CD4-positive, alpha-beta memory T cell (primary cell): Measurements from ENCODE around the gene BOC. TPM values are rescaled to one million over a fixed set of nuclear protein-coding genes. Genes with fewer than 3 reads are reported as not detected.

Source experiments
- CTCF ChIA-PET: fragments of 350-600 bp; sonication (Branson Sonifier 250); formaldehyde crosslinking; loops from one replicate; lab custom pipeline; 2021; ENCODE audit warnings: inconsistent platforms; ENCODE audit not compliant: partially characterized antibody; lab: Charles Lee
- POLR2A ChIA-PET: fragments of 350-600 bp; sonication (Branson Sonifier 250); formaldehyde crosslinking; loops from one replicate; lab custom pipeline; 2021; ENCODE audit not compliant: partially characterized antibody; lab: Charles Lee
- DNase-seq, 5 donors: peaks; one replicate each; pipeline versions ENCODE4 v3.0.0 to v3.0.0-alpha.2; 2020 to 2022; ENCODE audit warnings: mixed read lengths in 1 of 5
- H3K27ac ChIP-seq: one replicate; pipeline ENCODE4 v1.7.0; 2013; ENCODE audit warnings: low read depth, low read length
- H3K27me3 ChIP-seq: 2 replicates; pipeline ENCODE4 v1.7.0; 2013; ENCODE audit warnings: mild to moderate bottlenecking, low read length, moderate library complexity; ENCODE audit not compliant: insufficient read depth
- H3K36me3 ChIP-seq: 2 replicates; pipeline ENCODE4 v1.7.0; 2013; ENCODE audit warnings: mild to moderate bottlenecking, low read length, moderate library complexity; ENCODE audit not compliant: insufficient read depth
- H3K4me1 ChIP-seq: 2 replicates; pipeline ENCODE4 v1.7.0; 2013; ENCODE audit warnings: mild to moderate bottlenecking, low read length, moderate library complexity; ENCODE audit not compliant: insufficient read depth
- H3K4me3 ChIP-seq, 2 donors: one replicate each; pipeline ENCODE4 v1.7.0; 2013; ENCODE audit warnings: low read length in 2 of 2, mild to moderate bottlenecking in 1 of 2
- H3K9me3 ChIP-seq, 2 donors: one replicate each; pipeline ENCODE4 v1.7.0; 2013; ENCODE audit warnings: low read length in 2 of 2, control low read depth in 1 of 2; ENCODE audit not compliant: control insufficient read depth in 1 of 2
- H3K27ac Mint-ChIP-seq, 7 donors: one replicate each; pipeline ENCODE4 v1.8.0; 2020 to 2021; ENCODE audit warnings: mixed read lengths in 7 of 7, mild to moderate bottlenecking in 6 of 7, inconsistent platforms in 3 of 7, moderate library complexity in 3 of 7
- H3K27me3 Mint-ChIP-seq, 2 donors: one replicate each; pipeline ENCODE4 v1.8.0; 2020 to 2021; ENCODE audit warnings: mixed read lengths in 2 of 2
- H3K36me3 Mint-ChIP-seq, 2 donors: one replicate each; pipeline ENCODE4 v1.8.0; 2020 to 2021; ENCODE audit warnings: mixed read lengths in 2 of 2, inconsistent platforms in 1 of 2, mild to moderate bottlenecking in 1 of 2
- H3K4me1 Mint-ChIP-seq, 4 donors: one replicate each; pipeline ENCODE4 v1.8.0; 2020 to 2021; ENCODE audit warnings: mixed read lengths in 4 of 4, mild to moderate bottlenecking in 1 of 4
- H3K4me3 Mint-ChIP-seq, 8 donors: one replicate each; pipeline ENCODE4 v1.8.0; 2020 to 2021; ENCODE audit warnings: mixed read lengths in 8 of 8, mild to moderate bottlenecking in 7 of 8, moderate library complexity in 6 of 8, inconsistent platforms in 3 of 8
- H3K9me3 Mint-ChIP-seq, 8 donors: one replicate each; pipeline ENCODE4 v1.8.0; 2020 to 2021; ENCODE audit warnings: mixed read lengths in 8 of 8, mild to moderate bottlenecking in 5 of 8, inconsistent platforms in 3 of 8, moderate library complexity in 1 of 8
- intact Hi-C: fragments of 100-400 bp; cut with micrococcal nuclease; formaldehyde crosslinking; loops from one replicate; pipeline ENCODE4 v1.15.1; 2023
- polyA plus RNA-seq, 2 donors: library from polyadenylated mRNA; unstranded; fragments of 300-500 nt; fragmentation: Illumina TruSeq; gene quantifications; one replicate each; pipeline ENCODE4 v1.2.3, GENCODE V29; 2021
- total RNA-seq, 2 experiments: library from RNA; stranded (reverse); gene quantifications; one replicate each; pipeline ENCODE4 v1.2.3, GENCODE V29; 2021

Gene BOC, protein sequence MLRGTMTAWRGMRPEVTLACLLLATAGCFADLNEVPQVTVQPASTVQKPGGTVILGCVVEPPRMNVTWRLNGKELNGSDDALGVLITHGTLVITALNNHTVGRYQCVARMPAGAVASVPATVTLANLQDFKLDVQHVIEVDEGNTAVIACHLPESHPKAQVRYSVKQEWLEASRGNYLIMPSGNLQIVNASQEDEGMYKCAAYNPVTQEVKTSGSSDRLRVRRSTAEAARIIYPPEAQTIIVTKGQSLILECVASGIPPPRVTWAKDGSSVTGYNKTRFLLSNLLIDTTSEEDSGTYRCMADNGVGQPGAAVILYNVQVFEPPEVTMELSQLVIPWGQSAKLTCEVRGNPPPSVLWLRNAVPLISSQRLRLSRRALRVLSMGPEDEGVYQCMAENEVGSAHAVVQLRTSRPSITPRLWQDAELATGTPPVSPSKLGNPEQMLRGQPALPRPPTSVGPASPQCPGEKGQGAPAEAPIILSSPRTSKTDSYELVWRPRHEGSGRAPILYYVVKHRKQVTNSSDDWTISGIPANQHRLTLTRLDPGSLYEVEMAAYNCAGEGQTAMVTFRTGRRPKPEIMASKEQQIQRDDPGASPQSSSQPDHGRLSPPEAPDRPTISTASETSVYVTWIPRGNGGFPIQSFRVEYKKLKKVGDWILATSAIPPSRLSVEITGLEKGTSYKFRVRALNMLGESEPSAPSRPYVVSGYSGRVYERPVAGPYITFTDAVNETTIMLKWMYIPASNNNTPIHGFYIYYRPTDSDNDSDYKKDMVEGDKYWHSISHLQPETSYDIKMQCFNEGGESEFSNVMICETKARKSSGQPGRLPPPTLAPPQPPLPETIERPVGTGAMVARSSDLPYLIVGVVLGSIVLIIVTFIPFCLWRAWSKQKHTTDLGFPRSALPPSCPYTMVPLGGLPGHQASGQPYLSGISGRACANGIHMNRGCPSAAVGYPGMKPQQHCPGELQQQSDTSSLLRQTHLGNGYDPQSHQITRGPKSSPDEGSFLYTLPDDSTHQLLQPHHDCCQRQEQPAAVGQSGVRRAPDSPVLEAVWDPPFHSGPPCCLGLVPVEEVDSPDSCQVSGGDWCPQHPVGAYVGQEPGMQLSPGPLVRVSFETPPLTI
- not detected for total RNA-seq
- polyA plus RNA-seq = not detected

DNA sequence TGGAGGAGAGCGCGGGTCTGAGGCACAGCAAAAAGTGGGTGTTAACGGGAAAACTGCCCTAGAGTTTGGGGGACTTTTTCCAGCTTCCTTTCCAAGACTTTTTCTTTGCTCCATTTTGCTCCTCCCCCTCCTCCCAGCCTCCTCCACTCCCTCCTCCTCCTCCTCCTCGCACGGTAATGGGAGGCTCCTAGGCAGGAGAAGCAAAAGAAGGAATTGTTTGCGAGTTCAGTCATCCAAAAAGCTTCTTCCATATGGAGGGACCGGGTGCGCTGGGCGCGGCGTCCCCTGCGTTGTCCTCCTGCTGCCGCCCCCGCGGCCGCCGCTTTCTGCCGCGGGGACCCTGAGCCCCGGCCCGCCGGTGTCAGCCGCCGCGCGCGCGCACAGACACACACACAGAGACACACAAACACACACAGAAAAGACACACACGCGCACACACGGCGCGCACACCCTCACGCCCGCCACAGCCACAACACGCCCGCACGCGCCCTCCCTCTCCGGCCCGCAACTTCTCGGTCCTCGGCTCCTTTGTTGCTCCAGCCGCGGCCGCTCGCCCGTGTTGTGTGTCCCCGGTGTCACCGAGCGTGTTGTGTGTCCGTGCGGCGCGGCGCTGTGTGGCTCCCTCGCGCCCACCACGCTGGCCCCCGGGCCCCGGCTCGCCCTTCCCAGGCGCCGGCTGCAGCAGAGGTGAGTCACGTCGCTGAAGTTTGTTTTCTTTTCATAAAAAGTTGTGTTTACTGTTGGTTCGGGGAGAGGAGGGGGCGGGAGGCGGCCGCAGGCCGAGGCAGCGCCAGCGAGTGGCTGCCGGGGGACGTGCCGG lies at the start of gene BOC:
Gene BOC (plus strand): TSS at position 228 of the 820 bp plus-strand sequence. CDS start 38,246 bp downstream, outside the sequence.
- H3K4me3 Mint-ChIP-seq = peak within 1 kb of the TSS; percentile 50 to 78 (median 68)
- intact Hi-C loops = no loop called here
- Histone ChIP-seq H3K4me3 (no peak within 1 kb of the TSS), H3K27me3 (no peaks in the 10 kb centered on the region), H3K4me1 (peaks cover 4% of the 10 kb centered on the region), H3K27ac (no peak within 1 kb of the TSS), H3K36me3 (no peaks in the 10 kb centered on the region), H3K9me3 (no peaks in the 10 kb centered on the region)
- H3K36me3 Mint-ChIP-seq = no peaks in the 10 kb centered on the region
- H3K9me3 Mint-ChIP-seq = no peaks in the 10 kb centered on the region
- POLR2A ChIA-PET = no interaction called here
- CTCF ChIA-PET = no interaction called here
- H3K27me3 Mint-ChIP-seq = peaks cover 38 to 50% of the 10 kb centered on the region in 2 donors
- peak within 1 kb of the TSS in 1 of 7 donors; percentile 24 for H3K27ac Mint-ChIP-seq
- no peak for DNase-seq
- H3K4me1 Mint-ChIP-seq = peaks cover 7 to 19% (median 14%) of the 10 kb centered on the region in 4 donors

DNA sequence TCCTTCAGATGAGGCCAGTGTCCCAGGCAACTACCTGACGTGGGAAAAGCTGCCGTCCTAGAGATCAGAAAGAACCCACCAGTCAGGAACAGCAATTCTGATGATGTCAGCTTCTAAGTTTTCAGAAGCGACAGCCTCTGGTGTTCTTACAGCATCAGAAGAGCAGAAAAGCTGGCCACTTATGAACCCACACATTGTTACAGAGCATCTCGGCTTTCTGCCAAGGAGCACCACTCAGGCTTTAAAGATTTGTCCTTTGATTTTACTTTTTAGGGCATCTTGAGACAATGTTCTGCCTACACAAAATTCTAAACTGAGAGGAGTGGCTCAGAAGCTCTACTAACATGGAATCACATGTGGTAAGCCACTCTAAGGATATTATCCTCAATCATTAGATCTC lies 49.7 kb upstream of the BOC start:
- Mint-ChIP-seq H3K36me3 (no peaks in the 10 kb centered on the region), H3K4me1 (no peaks in the 10 kb centered on the region), H3K27me3 (peaks cover 2% of the 10 kb centered on the region in 2 donors), H3K4me3 (no peak overlapping the region), H3K9me3 (peaks cover 0 to 2% (median 0%) of the 10 kb centered on the region in 8 donors), H3K27ac (no peak overlapping the region)
- ChIA-PET CTCF (no interaction called here), POLR2A (no interaction called here)
- intact Hi-C loops = no loop called here
- no peak overlapping the region for H3K4me3 ChIP-seq
- H3K4me1 ChIP-seq = no peaks in the 10 kb centered on the region
- no peak overlapping the region for H3K27ac ChIP-seq
- no peak for DNase-seq
- no peaks in the 10 kb centered on the region for H3K9me3 ChIP-seq
- no peaks in the 10 kb centered on the region for H3K27me3 ChIP-seq
- H3K36me3 ChIP-seq = no peaks in the 10 kb centered on the region

DNA sequence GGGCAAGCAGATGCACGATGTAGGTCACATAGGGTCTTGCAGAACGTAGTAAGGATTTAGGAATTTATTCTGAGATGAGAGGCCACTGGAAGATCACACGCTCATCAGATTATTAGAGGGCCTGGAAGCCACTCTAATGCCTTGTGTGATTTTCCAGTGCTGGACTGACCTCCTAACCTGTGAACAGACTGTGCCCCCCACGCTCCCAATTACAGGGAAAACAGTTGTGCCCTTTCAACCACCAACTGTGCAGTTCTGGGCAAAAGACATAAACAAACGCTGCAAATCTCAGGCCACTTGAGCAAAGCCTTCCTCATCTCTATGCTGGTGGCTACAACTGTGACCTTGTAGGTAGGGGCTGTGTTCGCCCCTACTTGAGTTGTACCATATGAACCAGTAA lies 48.2 kb upstream of the BOC start:
- Mint-ChIP-seq H3K4me3 (no peak overlapping the region), H3K9me3 (peaks cover 0 to 2% (median 0%) of the 10 kb centered on the region in 8 donors), H3K36me3 (no peaks in the 10 kb centered on the region), H3K27me3 (peaks cover 2% of the 10 kb centered on the region in 2 donors), H3K4me1 (no peaks in the 10 kb centered on the region), H3K27ac (no peak overlapping the region)
- no peak for DNase-seq
- H3K36me3 ChIP-seq = no peaks in the 10 kb centered on the region
- H3K27ac ChIP-seq = no peak overlapping the region
- H3K4me3 ChIP-seq = no peak overlapping the region
- no peaks in the 10 kb centered on the region for H3K27me3 ChIP-seq
- H3K9me3 ChIP-seq = no peaks in the 10 kb centered on the region
- H3K4me1 ChIP-seq = no peaks in the 10 kb centered on the region
- intact Hi-C loops = no loop called here
- CTCF ChIA-PET = no interaction called here
- POLR2A ChIA-PET = no interaction called here

DNA sequence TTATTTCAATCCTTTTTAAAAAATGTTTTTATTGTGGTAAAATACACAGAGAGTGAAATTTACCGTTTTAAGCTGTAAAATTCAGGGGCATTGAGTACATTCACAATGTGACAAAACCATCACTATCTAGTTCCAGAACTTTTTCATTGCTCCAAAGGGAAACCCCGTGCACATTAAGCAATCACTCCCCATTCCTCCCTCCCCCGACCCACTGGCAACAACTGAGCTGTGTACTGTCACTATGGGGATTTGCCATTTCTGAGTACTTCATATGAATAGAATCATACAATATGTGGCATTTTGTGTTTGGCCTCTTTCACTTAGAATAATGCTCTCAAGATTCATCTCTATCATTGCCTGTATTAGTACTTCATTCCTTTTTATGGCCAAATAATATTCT lies 45.5 kb upstream of the BOC start:
- CTCF ChIA-PET = no interaction called here
- Histone ChIP-seq H3K36me3 (no peaks in the 10 kb centered on the region), H3K27ac (no peak overlapping the region), H3K27me3 (no peaks in the 10 kb centered on the region), H3K9me3 (no peaks in the 10 kb centered on the region), H3K4me1 (no peaks in the 10 kb centered on the region), H3K4me3 (no peak overlapping the region)
- no peak overlapping the region for H3K4me3 Mint-ChIP-seq
- peaks cover 2% of the 10 kb centered on the region in 2 donors for H3K27me3 Mint-ChIP-seq
- intact Hi-C loops = no loop called here
- H3K36me3 Mint-ChIP-seq = no peaks in the 10 kb centered on the region
- H3K9me3 Mint-ChIP-seq = peaks cover 0 to 2% (median 0%) of the 10 kb centered on the region in 8 donors
- H3K4me1 Mint-ChIP-seq = no peaks in the 10 kb centered on the region
- no peak for DNase-seq
- POLR2A ChIA-PET = no interaction called here
- H3K27ac Mint-ChIP-seq = no peak overlapping the region

DNA sequence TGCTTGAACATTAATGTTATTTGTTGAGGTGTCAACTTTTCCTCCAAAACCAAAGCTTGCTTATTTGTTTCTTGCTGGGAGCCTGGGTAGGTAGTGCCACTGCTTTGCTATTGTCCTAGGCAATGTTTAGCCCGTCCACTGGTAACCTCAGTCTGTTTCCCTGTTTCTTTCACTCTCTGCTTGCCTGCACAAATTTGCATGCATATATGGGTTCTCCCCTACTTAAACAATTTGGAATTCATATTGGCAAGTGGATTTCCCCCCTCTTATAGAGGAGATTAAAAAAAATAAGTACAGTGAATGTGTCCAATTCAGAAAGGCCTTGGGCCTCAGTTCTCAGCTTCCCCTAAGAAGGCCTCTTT lies 45.0 kb upstream of the BOC start:
- H3K27me3 Mint-ChIP-seq = peaks cover 2% of the 10 kb centered on the region in 2 donors
- CTCF ChIA-PET = no interaction called here
- no peaks in the 10 kb centered on the region for H3K36me3 Mint-ChIP-seq
- POLR2A ChIA-PET = no interaction called here
- no peaks in the 10 kb centered on the region for H3K27me3 ChIP-seq
- H3K4me1 Mint-ChIP-seq = no peaks in the 10 kb centered on the region
- H3K4me3 Mint-ChIP-seq = no peak overlapping the region
- intact Hi-C loops = no loop called here
- H3K9me3 Mint-ChIP-seq = peaks cover 0 to 2% (median 0%) of the 10 kb centered on the region in 8 donors
- no peak for DNase-seq
- no peaks in the 10 kb centered on the region for H3K9me3 ChIP-seq
- no peaks in the 10 kb centered on the region for H3K36me3 ChIP-seq
- no peak overlapping the region for H3K27ac ChIP-seq
- no peak overlapping the region for H3K27ac Mint-ChIP-seq
- H3K4me3 ChIP-seq = no peak overlapping the region
- no peaks in the 10 kb centered on the region for H3K4me1 ChIP-seq

DNA sequence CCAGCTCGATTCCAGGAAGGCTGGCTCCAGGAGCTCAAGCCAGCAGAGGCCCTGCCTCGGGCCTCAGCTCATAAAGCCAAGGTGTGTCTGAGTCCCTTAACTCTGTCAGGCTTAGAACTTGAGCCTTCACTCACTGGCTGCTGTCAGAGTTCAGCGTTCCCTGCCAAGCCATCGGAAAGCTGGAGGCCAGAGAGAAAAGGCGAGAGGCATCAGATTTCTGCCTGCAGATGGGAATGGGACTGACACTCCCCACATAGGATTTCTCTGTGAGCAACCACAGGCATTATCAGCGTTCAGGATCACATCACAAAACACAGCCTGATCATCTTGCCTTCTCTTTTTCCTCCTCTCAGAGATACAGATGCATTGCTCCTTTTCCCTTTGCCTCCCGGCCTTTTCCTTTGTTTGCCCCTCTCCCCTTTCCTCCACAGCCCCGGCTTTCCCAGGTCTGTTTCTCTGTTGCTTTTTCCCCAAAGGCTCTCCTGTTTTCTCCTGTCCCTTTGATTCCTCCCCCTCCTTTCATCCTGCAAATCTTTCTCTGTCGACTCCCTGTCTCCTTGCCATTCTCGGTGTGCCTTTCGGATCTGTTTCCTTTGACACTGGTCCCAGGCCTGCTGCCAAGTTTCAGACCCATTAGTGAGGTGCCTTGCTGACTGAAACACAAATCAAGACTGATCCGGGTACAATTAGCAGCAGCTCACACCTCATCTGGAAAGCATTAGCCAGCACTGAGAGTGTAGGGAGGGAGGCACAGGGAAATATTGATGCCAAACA lies 44.5 kb upstream of the BOC start:
- ChIA-PET CTCF (no interaction called here), POLR2A (no interaction called here)
- no peaks in the 10 kb centered on the region for H3K4me1 Mint-ChIP-seq
- intact Hi-C loops = no loop called here
- peaks cover 2 to 4% of the 10 kb centered on the region in 2 donors for H3K27me3 Mint-ChIP-seq
- no peaks in the 10 kb centered on the region for H3K36me3 Mint-ChIP-seq
- Histone ChIP-seq H3K36me3 (no peaks in the 10 kb centered on the region), H3K4me1 (no peaks in the 10 kb centered on the region), H3K27ac (no peak overlapping the region), H3K9me3 (no peaks in the 10 kb centered on the region), H3K27me3 (no peaks in the 10 kb centered on the region), H3K4me3 (no peak overlapping the region)
- no peak overlapping the region for H3K4me3 Mint-ChIP-seq
- no peak overlapping the region for H3K27ac Mint-ChIP-seq
- peaks cover 0 to 2% (median 0%) of the 10 kb centered on the region in 8 donors for H3K9me3 Mint-ChIP-seq
- no peak for DNase-seq
